Posterior vena cava (tissue), 2 donors: Measurements from ENCODE around the gene SETD3. TPM values are rescaled to one million over a fixed set of nuclear protein-coding genes. Genes with fewer than 3 reads are reported as not detected.

Experiments used
- DNase-seq: peaks from one replicate; pipeline ENCODE4 v3.0.0-alpha.2; 2020; ENCODE audit warnings: low spot score
- intact Hi-C, 2 donors: fragments of 100-400 bp; cut with DNase I; formaldehyde crosslinking; loops; one replicate each; pipeline versions ENCODE4 v1.14.1 to v1.14.2; 2022 to 2023
- total RNA-seq, 2 donors: library from RNA; stranded (reverse); fragmentation: NEBNext Ultra II Directional; extraction: Animal tissue kit (Norgen Biotek cat#: 25700); gene quantifications; one replicate each; pipeline ENCODE4 v1.2.1, GENCODE V29; 2021
- donor health status: DM: yes; HTN: yes; CAD: no.
- donor health status: DM: yes; HTN: yes; CAD: no.

SETD3 gene
- total RNA-seq, 2 donors from 2014 or later, result 74.5 to 103 TPM

- DNase-seq, result no peak
- intact Hi-C loops, result no loop called here
Observed at GRCh38 chr14:99384450-99385417, 95.9 kb downstream of the SETD3 start.

- no peak for DNase-seq
- intact Hi-C loops, result no loop called here
Observed at GRCh38 chr14:99383472-99384449, 96.9 kb downstream of the SETD3 start.

GRCh38 chr14:99382781-99383471, 97.7 kb downstream of the SETD3 start:
- DNase-seq, result no peak
- intact Hi-C loops, result no loop called here

- DNase-seq, result no peak
- intact Hi-C loops, result no loop called here
Observed at GRCh38 chr14:99382071-99382470, 98.6 kb downstream of the SETD3 start.

- intact Hi-C loops, result no loop called here
- DNase-seq, result no peak
Observed at GRCh38 chr14:99381688-99382060, 99.0 kb downstream of the SETD3 start.

GRCh38 chr14:99380991-99381687, 99.5 kb downstream of the SETD3 start:
- intact Hi-C loops, result no loop called here
- DNase-seq, result no peak

- DNase-seq, result no peak
- intact Hi-C loops, result no loop called here
Observed at GRCh38 chr14:99380402-99380801, 100.3 kb downstream of the SETD3 start.

- intact Hi-C loops, result no loop called here
- DNase-seq, result no peak
Observed at GRCh38 chr14:99378782-99379214, 101.9 kb downstream of the SETD3 start.

- DNase-seq, result no peak
- intact Hi-C loops, result no loop called here
Observed at GRCh38 chr14:99377951-99378350, 102.7 kb downstream of the SETD3 start.

GRCh38 chr14:99374964-99375363, 105.7 kb downstream of the SETD3 start:
- intact Hi-C loops, result no loop called here
- no peak for DNase-seq

GRCh38 chr14:99363616-99364290, 116.9 kb downstream of the SETD3 start:
- peak; percentile 56 for DNase-seq
- intact Hi-C loops, result no loop called here

- DNase-seq, result peak; percentile 45
- intact Hi-C loops, result no loop called here
Observed at GRCh38 chr14:99363051-99363450, 117.6 kb downstream of the SETD3 start.

- intact Hi-C loops, result no loop called here
- DNase-seq, result peak; percentile 63
Observed at GRCh38 chr14:99361596-99362215, 119.0 kb downstream of the SETD3 start.

GRCh38 chr14:99360774-99361595, 119.7 kb downstream of the SETD3 start:
- DNase-seq, result peak; percentile 68
- intact Hi-C loops, result no loop called here

- peak; percentile 13 for DNase-seq
- intact Hi-C loops, result no loop called here
Observed at GRCh38 chr14:99359906-99360305, 120.8 kb downstream of the SETD3 start.

- peak; percentile 42 for DNase-seq
- intact Hi-C loops, result no loop called here
Observed at GRCh38 chr14:99357916-99358390, 122.7 kb downstream of the SETD3 start.
